NCI-H2171 (cell line): ENCODE results near the gene TAS2R10.
"Not testable (repeated sequence)": the region's sequence is repeated elsewhere in the genome, so short reads cannot be mapped to it uniquely, and the experiment has no call there.

ENCODE experiments used
- DNase-seq: peaks from one replicate; lab custom pipeline; 2025; lab: John Stamatoyannopoulos, UW

The TAS2R10 gene, protein sequence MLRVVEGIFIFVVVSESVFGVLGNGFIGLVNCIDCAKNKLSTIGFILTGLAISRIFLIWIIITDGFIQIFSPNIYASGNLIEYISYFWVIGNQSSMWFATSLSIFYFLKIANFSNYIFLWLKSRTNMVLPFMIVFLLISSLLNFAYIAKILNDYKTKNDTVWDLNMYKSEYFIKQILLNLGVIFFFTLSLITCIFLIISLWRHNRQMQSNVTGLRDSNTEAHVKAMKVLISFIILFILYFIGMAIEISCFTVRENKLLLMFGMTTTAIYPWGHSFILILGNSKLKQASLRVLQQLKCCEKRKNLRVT

DNA sequence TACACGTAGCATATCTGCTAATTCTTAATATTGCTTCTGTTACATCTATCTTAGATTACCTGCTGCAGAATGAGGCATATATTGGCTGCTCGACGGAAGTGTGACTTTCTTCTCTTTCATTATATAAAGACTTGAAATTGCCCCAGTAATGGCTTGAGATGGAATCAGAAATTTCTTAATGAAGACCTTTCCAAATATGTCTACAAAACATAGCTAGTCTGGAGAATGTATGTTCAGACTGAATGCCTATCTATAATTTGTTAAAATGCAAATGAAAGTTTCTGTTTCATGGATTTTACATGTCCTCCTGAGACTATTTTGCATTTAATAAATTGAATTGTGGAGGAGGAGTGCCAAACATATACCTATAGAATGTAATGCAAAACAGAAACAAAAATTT is at the start of gene TAS2R10:
TAS2R10 (minus strand) TSS at position 101 of the 400 bp plus-strand sequence; CDS start at position 12, 89 bp downstream.
- no peak for DNase-seq

DNA sequence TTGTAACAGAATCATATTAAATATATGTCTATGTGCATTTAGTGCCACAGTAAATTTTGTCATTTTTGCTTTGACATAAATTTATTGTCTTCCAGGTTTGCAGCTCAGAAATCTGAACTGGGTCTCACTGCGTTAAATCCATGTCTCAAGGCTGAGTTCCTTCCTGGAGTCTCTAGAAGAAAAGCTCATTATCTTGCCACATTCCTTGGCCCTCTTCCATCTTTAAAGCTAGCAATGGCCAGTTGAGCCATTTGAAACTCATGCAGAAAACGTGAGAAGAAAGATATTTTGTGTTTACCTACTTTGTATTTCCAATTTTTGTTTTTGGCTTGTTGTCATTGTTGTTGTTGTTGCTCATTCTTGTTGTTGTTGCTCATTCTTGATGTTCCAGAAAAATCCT is 47.2 kb upstream of the TAS2R10 start:
- no peak for DNase-seq

DNA sequence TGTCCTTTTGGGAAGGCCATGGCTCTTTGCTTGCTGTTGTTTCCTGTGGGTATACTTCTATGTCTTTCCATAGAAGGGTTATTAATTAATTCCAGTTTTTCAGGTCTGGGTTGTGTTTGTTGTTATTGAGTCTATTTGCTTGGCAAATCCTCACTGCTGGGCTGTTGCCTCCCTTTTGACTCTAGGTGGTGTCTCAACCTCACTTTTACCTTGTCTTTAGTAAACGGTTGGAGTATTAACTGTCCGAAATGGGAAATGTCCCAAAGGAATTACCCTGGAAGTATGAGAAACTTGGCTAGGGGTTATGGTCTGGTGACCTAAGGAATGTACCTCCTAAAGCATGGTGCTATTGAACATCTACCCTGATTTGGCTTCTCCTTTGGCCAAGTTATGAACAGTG is 41.2 kb upstream of the TAS2R10 start:
- DNase-seq = no peak

DNA sequence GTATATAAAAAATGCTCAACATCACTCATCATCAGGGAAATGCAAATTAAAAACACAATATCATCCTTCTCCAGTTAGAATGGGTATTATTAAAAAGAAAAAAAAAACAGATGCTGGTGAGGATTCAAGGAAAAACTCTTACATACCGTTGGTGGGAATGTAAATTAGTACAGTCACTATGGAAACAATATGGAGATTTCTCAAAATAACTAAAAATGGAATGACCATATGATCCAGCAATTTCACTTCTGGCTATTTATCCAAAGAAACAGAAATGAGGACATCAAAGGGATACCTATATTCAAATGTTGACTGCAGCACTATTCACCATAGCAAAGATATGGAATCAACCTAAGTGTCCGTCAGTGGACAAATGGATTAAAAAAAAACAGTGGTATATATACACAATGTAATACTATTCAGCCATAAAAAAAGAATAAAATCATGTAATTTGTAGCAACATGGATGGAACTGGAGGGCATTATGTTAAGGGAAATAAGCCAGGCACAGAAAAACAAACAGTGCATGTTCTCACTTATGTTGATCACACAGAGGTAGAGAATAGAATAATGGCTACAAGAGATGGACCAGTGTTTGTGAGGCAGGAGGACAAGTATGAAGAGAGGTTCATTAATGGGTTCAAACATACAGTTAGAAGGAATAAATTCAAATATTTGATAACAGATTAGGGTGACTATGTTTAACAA is 37.5 kb upstream of the TAS2R10 start:
- no peak for DNase-seq

DNA sequence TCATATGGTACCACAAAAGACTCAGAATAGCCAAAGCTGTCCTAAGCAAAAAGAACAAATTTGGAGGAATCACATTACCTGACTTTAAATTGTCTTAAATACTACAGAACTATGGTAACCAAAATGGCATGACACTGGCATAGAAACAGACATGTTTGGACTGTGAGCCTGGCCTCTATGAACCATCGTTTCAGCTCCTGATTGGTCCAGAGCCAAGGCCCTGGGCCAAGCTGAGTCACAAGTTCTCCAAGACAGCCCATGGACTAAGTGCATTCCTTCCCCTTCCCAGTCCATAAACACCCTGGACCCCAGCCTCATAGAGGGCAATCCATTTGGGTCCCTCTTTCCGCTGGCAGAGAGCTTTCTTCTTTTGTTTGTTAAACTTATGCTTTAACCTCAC is 35.2 kb upstream of the TAS2R10 start:
- no peak for DNase-seq

DNA sequence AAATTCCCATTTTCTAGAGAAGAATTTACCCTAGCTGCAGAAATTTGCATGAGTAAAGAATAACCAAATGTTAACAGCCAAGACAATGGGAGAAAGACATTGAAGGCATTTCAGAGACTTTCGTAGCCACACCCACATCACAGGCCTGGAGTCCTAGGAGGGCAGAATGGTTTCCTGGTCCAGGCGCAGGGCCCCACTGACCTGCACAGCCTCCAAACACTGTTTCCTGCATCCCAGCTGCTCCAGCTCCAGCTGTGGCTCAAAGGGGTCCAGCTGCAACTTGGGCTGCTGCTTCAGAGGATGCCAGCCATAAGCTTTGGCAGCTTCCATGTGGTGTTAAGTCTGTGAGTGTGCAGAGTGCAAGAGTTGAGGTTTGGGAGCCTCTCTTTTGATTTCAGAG is 29.6 kb upstream of the TAS2R10 start:
- no peak for DNase-seq

DNA sequence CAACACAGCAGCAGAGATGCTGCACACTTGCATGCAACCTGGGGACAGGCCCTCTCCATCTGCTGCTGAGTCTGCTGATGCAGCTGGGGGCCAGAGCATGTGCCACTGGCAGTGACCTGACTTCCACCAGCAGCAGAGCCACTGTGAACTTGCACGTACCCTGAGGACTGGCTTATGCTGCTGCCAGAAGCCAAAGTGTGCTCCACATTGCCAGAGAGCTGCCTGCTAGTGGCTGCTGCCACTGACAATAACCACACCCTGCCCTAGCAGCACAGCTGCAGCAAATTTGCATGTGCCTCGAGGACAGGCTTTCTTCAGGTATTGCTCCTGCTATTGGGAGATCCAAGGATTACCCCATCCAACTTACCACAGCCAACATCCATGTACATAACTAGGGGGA is 27.6 kb upstream of the TAS2R10 start:
- no peak for DNase-seq

DNA sequence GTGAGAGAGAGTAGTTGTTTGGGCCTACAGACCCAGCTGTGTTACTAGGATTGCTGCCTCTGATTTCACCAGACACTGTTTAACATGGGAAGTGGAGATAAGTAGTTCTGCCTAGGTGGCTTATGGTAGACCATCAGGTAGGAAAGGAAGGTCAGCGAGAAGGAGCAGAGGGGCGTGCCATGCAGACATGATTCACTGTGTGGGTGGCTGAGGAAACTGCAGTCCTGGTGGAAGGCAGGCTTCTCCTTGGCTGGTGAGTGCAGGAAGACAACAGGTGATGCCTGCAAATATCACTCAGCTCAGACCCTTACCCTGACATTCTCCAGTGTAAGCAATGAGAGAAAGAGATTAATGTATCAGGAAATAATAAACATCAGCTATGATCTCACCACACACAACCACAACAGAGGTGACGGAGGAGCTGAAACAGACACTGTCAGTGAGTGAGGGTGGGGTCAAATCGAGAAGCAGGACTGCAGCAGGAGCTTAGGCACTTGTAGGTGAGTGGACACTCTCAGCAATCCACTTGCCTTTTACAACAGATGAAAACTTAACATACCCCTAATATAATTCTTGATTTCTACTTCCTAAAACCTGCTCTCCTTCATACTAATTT is 25.2 kb upstream of the TAS2R10 start:
- DNase-seq = no peak

DNA sequence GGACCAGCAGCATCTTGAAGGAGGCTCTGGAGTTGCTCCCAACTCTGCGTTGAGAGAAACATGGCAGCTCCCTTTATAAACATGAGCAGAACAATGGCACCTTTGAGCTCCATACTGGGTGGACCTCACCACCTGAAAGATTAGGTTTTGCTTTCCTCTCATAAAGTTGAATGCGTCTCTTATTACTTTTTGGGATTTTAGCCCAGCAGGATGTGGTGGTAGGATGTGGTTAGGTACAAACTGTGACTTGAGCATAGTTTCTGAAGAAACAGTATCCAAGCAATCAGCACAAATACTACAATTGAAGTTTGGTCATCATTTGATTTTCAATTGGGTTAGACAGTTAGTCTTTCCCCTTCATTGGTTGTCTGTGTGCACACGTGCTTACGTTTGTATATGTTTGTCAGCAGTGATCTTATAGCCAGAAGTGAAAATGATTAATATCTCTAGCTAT is 23.3 kb upstream of the TAS2R10 start, which contains the start of gene PRR4:
PRR4 (minus strand) TSS at position 51 of the 454 bp plus-strand sequence; CDS start at position 13, 38 bp downstream.
- no peak for DNase-seq

DNA sequence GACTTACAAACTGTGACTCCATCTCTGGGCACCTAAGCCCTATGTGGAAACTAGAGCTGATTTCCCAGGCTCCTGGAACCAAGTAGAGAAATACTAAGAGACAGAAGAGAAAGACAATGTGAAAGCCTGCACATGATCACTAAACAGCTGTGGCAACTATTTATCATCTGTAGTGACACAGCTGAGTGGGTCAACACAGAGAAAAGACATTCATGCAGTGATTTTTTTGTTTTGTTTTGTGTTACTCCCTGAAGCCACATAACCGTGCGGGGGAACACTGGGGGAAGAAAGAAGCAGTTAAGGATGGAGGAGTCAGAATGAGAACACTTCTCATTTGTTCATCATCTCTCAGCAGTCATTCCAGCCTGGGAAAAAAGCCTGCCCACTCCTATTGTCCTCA is 21.6 kb upstream of the TAS2R10 start:
- DNase-seq = no peak

DNA sequence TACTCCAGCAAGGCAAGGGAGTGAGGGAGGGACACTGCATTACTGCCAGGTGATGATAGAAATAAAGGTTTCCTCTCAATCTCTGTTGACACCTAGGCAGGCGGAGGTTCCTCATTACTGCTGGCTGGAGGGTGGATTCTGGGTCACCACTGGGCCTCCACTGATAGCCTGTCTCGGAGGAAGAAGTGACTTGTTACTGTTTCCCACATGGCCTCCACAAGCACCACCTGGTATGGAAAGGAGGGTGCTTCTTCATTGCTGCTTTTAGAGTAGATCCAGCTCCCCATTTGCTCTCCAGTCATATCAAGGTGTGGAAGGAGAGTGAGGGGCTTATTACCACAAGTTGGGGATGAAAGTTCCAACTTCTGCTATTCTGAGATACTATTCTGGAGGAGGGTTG is 16.7 kb upstream of the TAS2R10 start:
- DNase-seq = no peak

DNA sequence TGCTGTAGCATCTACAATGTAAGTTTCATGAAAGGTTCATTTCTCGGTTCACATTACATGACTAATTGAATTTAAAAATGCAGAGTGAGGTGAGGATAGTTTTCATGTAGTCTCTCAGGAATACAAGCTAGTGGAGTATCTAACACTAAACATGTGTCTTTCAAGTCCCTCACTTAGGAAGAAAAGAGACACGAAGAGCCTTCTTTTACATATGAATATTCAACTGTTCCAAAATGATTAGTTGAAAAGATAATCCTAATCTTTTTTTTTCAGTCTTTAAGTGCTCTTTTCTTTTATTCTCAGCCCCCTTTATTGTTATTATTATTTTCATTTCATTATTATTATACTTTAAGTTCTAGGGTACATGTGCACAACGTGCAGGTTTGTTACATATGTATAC is 12.3 kb upstream of the TAS2R10 start:
- no peak for DNase-seq

DNA sequence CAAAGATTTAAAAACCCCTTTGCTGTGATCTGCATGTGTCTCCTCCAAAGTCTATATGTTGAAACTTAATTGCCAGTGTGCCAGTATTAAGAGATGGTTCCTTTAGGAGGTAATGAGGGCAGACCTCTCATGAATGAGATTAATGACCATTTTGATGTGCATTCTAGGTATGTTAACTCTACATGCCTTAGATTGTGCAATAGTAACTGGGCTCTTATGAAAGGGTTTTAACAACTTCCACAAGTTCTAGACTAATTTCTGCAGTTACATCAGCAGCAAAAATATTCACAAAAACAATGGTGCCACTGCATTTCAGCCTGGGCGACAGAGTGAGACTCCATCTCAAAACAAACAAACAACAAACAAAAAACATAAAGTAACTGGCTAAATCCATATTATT is 3.8 kb upstream of the TAS2R10 start:
- DNase-seq = no peak

DNA sequence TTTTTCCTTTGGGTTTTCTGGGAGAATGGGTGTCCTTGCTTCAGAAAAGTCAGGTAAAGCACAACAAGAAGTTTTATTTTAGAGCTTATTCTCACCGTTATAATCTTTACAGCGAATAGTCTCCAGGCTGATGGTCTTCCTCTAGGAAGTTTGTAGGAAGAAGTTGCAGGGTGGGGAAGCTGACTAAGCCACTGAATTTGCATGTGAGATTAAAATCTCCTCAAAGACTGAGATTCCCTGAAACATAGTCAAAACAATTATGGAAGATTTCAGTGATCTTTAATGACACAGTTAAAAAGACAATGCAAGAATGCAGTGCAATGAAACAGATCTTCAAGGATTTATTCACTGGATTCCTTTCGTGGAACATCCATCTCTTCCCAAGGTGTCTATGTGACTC is 1.2 kb downstream of the TAS2R10 start:
- no peak for DNase-seq

DNA sequence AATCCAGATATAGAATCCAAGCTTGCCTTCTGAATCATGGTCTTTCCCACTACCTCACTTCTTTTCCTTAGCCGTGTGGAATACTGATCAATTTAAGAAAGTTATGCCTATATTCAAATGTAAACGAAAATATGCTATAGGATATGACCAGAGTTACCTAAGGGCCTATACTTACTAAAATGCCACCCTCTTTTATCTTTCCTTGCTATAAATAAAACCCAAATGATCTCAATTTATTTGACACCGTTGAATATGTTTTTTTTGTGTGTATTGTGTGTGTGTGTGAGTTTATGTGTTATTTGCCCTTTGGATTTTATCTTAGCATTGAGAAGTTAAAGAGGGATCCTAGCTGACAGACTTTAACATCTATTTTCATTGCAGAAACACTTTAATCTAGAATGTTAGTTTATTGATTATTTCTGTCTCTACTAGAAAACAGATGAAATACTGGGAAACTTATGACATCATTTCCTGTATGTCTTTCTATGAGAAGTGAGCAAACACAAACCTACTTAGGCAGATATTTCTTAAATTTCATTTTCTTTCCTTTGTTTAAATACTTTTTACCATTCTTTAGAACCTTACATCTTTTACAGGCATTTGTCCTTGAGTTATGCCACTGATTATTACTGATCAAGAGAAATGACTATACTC is 14.1 kb downstream of the TAS2R10 start:
- DNase-seq = no peak

DNA sequence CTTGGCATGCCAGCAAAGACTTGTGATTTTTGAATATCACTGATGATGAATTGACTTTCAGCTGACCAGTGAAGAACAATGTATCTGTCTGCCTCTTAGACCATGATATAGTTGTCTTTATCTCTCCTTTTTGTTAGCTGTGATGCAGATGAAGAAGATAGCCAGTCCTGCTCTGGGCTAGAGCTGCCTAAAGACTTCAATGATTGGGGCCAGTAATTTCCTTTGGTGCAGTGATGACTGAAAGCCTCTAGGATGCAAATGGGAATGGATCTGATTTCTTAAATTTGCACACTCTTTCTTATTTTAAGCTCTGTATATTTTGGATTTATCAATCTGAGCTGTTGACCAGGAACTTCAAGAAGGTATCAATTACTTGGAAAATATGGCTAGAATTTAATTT is 16.1 kb downstream of the TAS2R10 start, which contains the start of gene TAS2R9:
TAS2R9 (minus strand) TSS at position 101 of the 400 bp plus-strand sequence; CDS start at position 8, 93 bp downstream.
- no peak for DNase-seq

DNA sequence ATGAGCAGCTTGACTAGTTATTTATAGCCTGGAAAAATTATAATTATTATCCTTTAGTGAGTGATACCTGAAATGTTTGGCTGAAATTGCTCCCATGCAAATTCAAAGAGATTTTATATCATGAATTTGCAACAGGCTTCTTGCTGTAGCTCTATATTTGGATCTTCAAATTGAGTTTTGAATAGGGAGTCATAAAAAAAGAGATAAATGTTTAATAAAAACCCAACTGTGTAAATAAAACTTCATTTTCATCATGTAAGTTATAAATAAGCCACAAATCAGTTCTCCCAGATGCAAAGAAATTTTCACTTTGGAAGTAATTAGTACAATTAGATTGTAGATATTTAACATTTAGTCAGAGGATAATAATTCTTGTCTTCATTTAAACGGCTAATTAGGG is 19.0 kb downstream of the TAS2R10 start, which contains the start of gene TAS2R8:
TAS2R8 (minus strand) TSS at position 101 of the 400 bp plus-strand sequence. CDS start 306 bp downstream, outside the sequence.
- no peak for DNase-seq

DNA sequence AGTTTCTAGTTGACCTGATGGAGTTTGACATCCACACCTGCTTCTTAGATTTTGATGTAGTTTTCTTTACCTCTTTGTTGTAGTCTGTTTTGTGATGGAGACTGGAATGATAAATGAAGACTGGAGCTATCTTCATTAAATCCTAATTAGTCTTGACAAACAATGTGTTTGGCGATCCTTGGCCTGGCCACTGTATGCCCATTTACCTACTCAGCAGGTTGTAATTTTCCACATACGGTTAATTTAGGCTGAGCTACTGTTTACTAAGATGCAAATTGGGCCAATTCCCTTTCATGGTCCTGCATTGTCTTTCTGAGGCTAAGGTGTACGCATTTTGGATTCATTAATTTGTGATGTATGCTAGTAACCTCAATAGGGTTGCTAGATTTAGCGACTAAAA is 23.6 kb downstream of the TAS2R10 start, which contains the start of gene TAS2R7:
TAS2R7 (minus strand) TSS at position 41 of the 400 bp plus-strand sequence. CDS start 57 bp downstream, outside the sequence.
- DNase-seq = no peak

DNA sequence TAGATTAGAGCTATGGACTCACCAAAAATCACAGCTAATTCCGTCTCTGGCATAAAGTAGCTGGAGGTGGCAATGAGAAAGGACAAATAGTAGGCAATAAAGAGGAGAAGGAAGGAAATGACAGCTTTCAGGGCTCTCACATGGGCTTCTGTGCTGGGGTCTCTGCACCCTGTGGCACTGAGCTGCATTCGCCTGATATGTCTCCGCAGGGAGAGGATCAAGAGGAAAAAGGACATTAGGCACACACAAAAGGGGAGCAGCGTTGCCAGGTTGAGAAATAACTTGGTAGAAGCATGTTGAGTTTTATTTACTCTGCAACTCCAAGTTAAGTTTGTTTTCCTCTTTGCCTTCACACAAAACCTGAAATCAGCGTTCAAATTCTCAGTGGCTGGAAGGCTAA is 24.4 kb downstream of the TAS2R10 start:
- no peak for DNase-seq

DNA sequence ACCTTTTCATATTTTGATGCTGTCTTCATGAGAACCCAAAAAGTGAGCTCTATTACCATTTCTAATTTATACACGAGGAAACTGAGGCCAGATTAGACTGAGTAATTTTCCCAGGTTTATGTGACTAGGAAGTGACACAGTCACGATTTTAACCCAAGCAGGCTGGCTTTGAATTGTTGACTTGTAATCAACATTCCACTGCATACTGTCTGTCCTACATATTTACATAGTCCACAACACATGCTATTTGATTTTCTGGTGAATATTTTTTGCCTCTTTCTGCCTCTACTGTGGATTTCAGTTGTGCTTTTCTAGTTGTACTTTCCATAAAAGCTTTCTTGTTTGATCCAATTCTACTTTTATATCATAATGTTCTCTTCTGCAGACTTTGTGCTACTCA is 31.9 kb downstream of the TAS2R10 start:
- DNase-seq = no peak

DNA sequence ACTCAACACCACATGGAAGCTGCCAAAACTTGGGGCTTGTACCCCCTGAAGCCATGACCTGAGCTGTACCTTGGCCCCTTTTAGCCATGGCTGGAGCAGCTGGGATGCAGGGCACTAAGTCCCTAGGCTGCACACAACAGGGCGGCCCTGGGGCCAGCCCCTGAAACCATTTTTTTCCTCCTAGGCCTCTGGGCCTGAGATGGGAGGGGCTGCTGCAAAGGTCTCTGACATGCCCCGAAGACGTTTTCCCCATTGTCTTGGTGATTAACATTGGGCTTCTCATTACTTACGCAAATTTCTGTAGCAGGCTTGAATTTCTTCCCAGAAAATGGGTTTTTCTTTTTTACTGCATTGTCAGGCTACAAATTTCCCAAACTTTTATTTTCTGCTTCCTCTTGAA is 34.4 kb downstream of the TAS2R10 start:
- not testable (repeated sequence) for DNase-seq

DNA sequence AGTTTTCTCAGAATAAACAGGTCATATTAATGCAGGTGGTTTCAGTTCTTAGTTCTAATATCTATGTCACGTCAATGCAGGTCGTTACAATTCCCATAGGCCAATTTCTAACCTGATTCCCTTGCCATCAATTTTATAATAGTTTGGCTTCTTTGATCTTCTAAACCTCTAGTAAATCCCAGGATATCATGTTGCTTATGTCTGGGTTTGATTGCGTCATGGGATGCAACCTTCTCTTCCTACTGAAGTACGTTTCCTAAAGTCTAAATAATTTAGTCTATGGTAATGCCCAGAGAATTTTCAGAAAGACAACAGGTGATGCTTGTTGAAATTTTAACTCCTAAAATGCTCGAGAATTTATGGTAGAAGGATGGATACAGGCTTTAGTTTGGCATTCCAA is 42.9 kb downstream of the TAS2R10 start:
- no peak for DNase-seq
